GM21515 (cell line): ENCODE data around the gene ERGIC1.

ENCODE experiments used
- ATAC-seq: cut with Tn5 transposase; IDR thresholded peaks from one replicate; pipeline ENCODE4 v1.9.1; 2021; ENCODE audit not compliant: unreplicated experiment

ERGIC1 gene

GRCh38 chr5:172959824-172960799 lies 126.1 kb downstream of the ERGIC1 start:
- no peak for ATAC-seq

- ATAC-seq: no peak
These were observed 135.9 kb downstream of the ERGIC1 start for GRCh38 chr5:172969921-172970320.

GRCh38 chr5:172971482-172971881 lies 137.4 kb downstream of the ERGIC1 start:
- no peak for ATAC-seq

DNA sequence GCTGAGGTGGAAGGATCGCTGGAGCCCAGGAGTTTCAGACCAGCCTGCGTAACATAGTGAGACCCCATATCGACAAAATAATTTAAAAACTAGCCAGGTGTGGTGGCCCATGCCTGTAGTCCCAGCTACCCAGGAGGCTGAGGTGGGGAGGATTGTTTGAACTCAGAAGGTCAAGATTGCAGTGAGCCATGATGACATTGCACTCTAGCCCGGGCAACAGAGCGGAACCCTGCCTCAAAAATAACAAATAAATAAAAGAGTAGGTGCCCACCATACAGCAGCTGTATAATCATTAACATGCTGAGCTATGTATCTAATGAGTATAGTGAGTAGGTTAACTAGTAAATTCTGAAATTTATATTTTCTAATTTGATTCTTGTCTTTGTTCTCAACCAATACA lies 138.5 kb downstream of the ERGIC1 start:
- ATAC-seq: no peak

DNA sequence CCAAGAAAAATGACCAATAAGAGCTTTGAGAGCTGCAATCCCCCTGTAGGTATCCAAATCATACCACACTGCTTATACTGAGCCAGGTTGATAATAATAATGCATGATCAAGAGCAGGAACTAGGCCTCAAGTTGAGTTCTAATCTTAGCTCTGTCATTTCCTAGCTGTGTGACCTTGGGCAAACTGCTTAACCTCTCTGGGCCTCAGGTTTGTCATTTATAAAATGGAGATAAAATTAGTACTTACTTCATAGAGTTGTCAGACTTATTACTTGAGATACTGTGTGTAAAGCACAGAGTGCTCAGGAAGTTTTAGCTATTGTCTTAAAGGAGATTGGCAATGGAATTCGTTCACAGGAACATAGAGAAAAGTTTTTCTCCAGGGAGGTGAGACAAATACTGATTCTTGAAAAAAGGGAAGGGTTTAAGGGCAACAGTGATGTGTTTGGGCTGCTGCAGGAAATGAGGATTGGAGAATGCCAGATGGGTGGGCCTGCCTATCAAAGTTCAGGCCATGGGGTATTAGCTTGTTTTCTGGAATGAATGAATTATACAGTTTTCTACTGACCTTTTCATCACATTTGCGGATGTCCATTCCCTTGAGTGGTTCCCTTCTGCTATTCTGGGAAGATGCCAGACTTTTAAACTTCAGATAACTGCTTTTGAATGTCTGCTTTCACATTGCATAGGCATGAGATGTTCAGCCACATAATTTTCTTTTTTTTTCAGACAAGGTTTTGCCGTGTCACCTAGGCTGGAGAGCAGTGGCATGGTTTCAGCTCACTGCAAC lies 139.3 kb downstream of the ERGIC1 start:
- no peak for ATAC-seq

DNA sequence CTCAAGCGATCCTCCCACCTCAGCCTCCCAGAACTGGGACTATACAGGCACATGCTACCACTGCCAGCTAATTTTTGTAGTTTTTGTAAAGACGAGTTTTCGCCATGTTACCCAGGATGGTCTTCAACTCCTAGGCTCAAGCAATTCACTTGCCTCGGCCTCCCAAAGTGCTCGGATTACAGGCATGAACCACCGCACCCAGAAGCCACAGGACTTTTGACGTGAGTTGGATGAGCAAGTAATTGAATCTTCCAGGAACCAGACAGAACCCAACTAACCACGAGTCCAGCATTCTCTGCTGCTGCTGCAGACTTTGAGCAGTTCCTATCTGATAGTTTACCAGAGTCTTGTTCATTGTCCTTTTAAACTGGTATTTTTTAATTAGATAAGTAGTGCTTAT lies 139.9 kb downstream of the ERGIC1 start:
- no peak for ATAC-seq

DNA sequence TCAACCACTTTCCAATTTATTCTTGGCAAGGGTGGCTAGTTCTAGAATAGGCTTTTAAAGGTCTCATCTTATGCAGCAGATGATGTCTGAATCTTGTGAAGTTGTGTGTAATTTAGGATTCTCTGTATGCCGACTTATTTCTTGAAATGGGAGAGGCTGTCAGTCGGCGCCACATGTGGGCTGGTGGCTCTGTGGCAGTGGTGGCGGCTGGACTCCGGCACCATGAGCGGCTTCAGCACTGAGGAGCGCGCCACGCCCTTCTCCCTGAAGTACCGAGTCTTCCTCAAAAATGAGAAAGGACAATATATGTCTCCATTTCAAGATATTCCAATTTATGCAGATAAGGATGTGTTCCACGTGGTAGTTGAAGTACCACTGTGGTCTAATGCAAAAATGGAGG lies 141.2 kb downstream of the ERGIC1 start:
- no peak for ATAC-seq

DNA sequence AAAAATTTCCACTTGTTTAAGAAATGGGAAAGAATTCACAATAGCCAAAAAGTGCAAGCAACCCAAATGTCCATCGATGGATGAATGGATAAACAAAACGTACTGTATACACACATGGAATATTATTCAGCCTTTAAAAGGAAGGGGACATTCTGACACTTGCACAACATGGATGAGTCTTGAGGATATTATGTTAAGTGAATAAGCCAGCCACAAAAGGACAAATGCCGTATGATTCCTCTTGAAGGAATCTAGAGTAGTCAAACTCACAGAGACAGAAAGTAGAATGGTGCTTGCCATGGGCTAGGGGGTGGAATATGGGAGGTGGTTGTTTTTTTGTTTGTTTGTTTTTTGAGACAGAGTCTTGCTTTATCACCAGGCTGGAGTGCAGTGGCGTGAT lies 145.7 kb downstream of the ERGIC1 start:
- ATAC-seq: no peak

GRCh38 chr5:172981931-172982330 lies 147.9 kb downstream of the ERGIC1 start:
- no peak for ATAC-seq

DNA sequence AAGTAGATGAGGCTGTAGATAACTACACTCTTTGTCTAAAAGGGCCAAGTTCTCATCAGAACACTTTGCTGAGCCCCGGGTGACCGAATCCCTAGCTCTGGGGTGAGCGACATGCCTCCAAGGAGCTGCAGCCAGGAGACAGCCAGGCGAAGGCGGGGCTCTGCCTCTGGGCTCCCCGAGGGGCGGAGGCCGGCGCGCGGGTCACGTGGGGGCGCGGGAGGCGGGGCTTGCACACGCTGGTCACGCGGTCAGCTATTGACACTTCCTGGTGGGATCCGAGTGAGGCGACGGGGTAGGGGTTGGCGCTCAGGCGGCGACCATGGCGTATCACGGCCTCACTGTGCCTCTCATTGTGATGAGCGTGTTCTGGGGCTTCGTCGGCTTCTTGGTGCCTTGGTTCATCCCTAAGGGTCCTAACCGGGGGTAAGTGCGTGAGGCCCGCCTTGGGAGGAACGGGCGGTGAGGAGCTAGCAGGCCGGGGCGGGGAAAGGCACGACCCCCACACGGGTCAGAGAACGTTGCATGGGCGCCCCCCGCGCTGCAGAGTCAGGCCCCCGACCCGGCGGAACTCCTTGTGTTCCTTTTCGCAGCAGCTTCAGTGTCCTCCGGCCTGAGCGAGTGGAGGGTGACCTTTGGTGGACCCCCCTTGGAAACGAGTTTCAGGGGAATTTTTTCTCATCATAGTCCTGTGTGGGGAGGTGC lies 149.6 kb downstream of the ERGIC1 start, which contains the start of gene ATP6V0E1:
Gene ATP6V0E1, plus strand, starts transcription at position 230 of the 702 bp plus-strand sequence. Its CDS starts 90 bp downstream, at position 320.
- ATAC-seq: peak; percentile 83

GRCh38 chr5:172984244-172984953 lies 150.3 kb downstream of the ERGIC1 start:
- ATAC-seq: peak; percentile 70

DNA sequence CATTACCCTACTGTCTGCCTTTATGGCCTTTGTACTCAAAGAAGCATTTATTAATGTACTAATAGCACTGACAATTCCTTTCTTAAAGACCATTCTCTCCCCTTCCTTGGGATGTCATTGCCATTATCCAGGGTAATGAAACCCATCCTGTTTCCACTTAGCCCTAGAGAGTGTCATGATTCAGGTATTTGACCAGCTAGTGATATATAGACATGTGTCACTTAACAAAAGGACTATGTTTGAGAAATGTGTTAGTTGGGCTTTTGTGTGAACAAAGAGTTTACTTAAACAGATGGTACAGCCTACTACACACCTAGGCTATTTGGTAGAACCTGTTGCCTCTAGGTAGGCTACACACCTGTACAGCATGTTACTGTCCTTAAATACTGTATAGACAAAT lies 151.5 kb downstream of the ERGIC1 start:
- ATAC-seq: no peak

DNA sequence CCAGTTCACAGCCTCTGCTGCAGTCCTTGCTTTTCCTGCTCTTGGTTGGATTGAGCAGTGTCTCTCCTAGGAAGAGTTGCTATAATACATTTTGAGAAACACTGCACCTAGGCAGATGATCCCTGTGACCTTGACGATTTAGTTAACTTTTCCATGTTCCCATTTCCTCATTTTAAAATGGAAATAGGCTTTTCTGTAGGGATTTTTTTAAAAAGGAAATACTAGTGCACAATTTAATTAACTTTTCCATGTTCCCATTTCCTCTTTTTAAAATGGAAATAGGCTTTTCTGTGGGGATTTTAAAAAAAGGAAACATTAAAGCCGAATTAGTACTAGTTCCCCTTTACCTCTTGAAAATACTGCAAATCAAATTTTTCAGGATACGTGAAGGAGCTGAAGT lies 154.2 kb downstream of the ERGIC1 start:
- no peak for ATAC-seq

DNA sequence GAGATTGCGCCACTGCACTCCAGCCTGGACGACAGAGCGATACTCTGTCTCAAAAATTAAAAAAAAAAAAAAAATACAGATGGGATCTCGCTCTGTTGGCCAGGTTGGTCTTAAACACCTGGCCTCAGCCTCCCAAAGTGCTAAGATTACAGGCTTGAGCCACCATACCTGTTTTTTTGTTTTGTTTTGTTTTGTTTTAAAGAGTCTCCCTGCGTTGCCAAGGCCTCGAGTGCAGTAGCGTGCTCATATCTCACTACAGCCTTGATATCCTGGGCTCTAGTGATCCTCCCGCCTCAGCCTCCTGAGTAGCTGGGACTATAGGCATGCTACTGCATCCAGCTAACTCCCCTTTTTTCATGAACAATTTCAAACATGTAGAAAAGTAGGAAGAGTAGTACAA lies 156.7 kb downstream of the ERGIC1 start:
- no peak for ATAC-seq

- ATAC-seq: no peak
These were observed 160.4 kb downstream of the ERGIC1 start for GRCh38 chr5:172994405-172994804.

- no peak for ATAC-seq
These were observed 165.4 kb downstream of the ERGIC1 start for GRCh38 chr5:172999372-172999973.

- ATAC-seq: no peak
These were observed 165.9 kb downstream of the ERGIC1 start for GRCh38 chr5:172999974-173000373.

- peak; percentile 84 for ATAC-seq
These were observed 167.3 kb downstream of the ERGIC1 start for GRCh38 chr5:173001229-173001841.
